Neuronal stem cell (in vitro differentiated cells): ENCODE results near the gene CYBA.

Source experiments
- DNase-seq: peaks from one replicate; pipeline ENCODE4 v3.0.0-alpha.2; 2013; ENCODE audit warnings: low spot score
- H2AFZ ChIP-seq: one replicate; pipeline ENCODE4 v1.6.1; 2013; ENCODE audit warnings: mild to moderate bottlenecking, low read length, inconsistent platforms
- H2AK5ac ChIP-seq: 2 replicates; pipeline ENCODE4 v1.6.1; 2013; ENCODE audit warnings: low read depth, mild to moderate bottlenecking, inconsistent platforms, low read length, moderate library complexity, mixed read lengths
- H2BK120ac ChIP-seq: 2 replicates; pipeline ENCODE4 v1.6.1; 2013; ENCODE audit warnings: low read depth, mild to moderate bottlenecking, inconsistent platforms, low read length, moderate library complexity, mixed read lengths
- H2BK12ac ChIP-seq: one replicate; pipeline ENCODE4 v1.6.1; 2013; ENCODE audit warnings: low read length, inconsistent platforms
- H2BK15ac ChIP-seq: 2 replicates; pipeline ENCODE4 v1.6.1; 2013; ENCODE audit warnings: mild to moderate bottlenecking, low read length, inconsistent platforms, mixed read lengths
- H2BK5ac ChIP-seq: one replicate; pipeline ENCODE4 v1.6.1; 2013; ENCODE audit warnings: inconsistent platforms, mild to moderate bottlenecking, low read length, moderate library complexity
- H3K14ac ChIP-seq: one replicate; pipeline ENCODE4 v1.6.1; 2013; ENCODE audit warnings: low read length, inconsistent platforms
- H3K18ac ChIP-seq: 2 replicates; pipeline ENCODE4 v1.6.1; 2013; ENCODE audit warnings: low read length, inconsistent platforms
- H3K23ac ChIP-seq: 2 replicates; pipeline ENCODE4 v1.6.1; 2013; ENCODE audit warnings: low read depth, mild to moderate bottlenecking, mixed read lengths, low read length, inconsistent platforms; ENCODE audit not compliant: poor library complexity
- H3K27ac ChIP-seq: replicated peaks from 3 replicates; pipeline ENCODE4 v1.5.1; 2013; ENCODE audit warnings: low read length, inconsistent platforms
- H3K27me3 ChIP-seq, 3 experiments: 2 replicates each; pipeline ENCODE4 v1.6.1; 2013; ENCODE audit warnings: low read length in 3 of 3, mild to moderate bottlenecking in 2 of 3, inconsistent platforms in 1 of 3, low read depth in 1 of 3, mixed read lengths in 1 of 3, moderate library complexity in 1 of 3; ENCODE audit not compliant: control insufficient read depth in 3 of 3, insufficient read depth in 3 of 3
- H3K36me3 ChIP-seq, 2 donors: replicated peaks in 1 of 2; 2 replicates each; pipeline ENCODE4 v1.6.1; 2013; ENCODE audit warnings: low read length in 2 of 2; ENCODE audit not compliant: control insufficient read depth in 2 of 2, insufficient read depth in 2 of 2
- H3K4ac ChIP-seq: 2 replicates; pipeline ENCODE4 v1.6.1; 2013; ENCODE audit warnings: inconsistent platforms, mild to moderate bottlenecking, low read length, moderate library complexity
- H3K4me1 ChIP-seq, 2 donors: 1 replicate in 1 of 2; 2 replicates in 1 of 2; pipeline ENCODE4 v1.6.1; 2013; ENCODE audit warnings: low read length in 2 of 2, low read depth in 1 of 2; ENCODE audit not compliant: control insufficient read depth in 2 of 2, insufficient read depth in 1 of 2
- H3K4me2 ChIP-seq: one replicate; pipeline ENCODE4 v1.6.1; 2013; ENCODE audit warnings: mild to moderate bottlenecking, low read length, inconsistent platforms; ENCODE audit not compliant: insufficient read depth, poor library complexity, severe bottlenecking
- H3K4me3 ChIP-seq, 2 donors: 2 replicates each; pipeline ENCODE4 v1.5.1; 2013; ENCODE audit warnings: low read length in 2 of 2, mild to moderate bottlenecking in 2 of 2, inconsistent platforms in 1 of 2, moderate library complexity in 1 of 2
- H3K79me1 ChIP-seq: one replicate; pipeline ENCODE4 v1.6.1; 2013; ENCODE audit warnings: low read depth, mild to moderate bottlenecking, inconsistent platforms, low read length, moderate library complexity
- H3K9ac ChIP-seq: one replicate; pipeline ENCODE4 v1.6.1; 2013; ENCODE audit warnings: mild to moderate bottlenecking, low read depth, low read length, inconsistent platforms; ENCODE audit not compliant: poor library complexity
- H3K9me3 ChIP-seq, 2 donors: replicated peaks in 1 of 2; 2 replicates each; pipeline versions ENCODE3 to v1.6.1; 2013; ENCODE audit warnings: low read length in 2 of 2, mild to moderate bottlenecking in 2 of 2, inconsistent platforms in 1 of 2, low read depth in 1 of 2, mixed read lengths in 1 of 2, moderate library complexity in 1 of 2; ENCODE audit not compliant: control insufficient read depth in 2 of 2, insufficient read depth in 1 of 2
- H4K8ac ChIP-seq: one replicate; pipeline ENCODE4 v1.6.1; 2013; ENCODE audit warnings: low read depth, mild to moderate bottlenecking, inconsistent platforms, low read length, moderate library complexity
- H4K91ac ChIP-seq: one replicate; pipeline ENCODE4 v1.6.1; 2013; ENCODE audit warnings: low read length, low read depth, mild to moderate bottlenecking, inconsistent platforms; ENCODE audit not compliant: poor library complexity
- WGBS, 2 donors: extraction: QIAGEN DNeasy Blood & Tissue Kit; methylation state at CpG; one replicate each; pipeline ENCODE4 v1.1.7; 2013; ENCODE audit warnings: missing lambda C conversion rate in 2 of 2, mixed read lengths in 1 of 2; ENCODE audit not compliant: insufficient read length in 2 of 2, insufficient replicate concordance in 1 of 2; ENCODE audit errors: extremely low coverage in 2 of 2; 5-methylcytosine and 5-hydroxymethylcytosine counted together

CYBA gene

DNA sequence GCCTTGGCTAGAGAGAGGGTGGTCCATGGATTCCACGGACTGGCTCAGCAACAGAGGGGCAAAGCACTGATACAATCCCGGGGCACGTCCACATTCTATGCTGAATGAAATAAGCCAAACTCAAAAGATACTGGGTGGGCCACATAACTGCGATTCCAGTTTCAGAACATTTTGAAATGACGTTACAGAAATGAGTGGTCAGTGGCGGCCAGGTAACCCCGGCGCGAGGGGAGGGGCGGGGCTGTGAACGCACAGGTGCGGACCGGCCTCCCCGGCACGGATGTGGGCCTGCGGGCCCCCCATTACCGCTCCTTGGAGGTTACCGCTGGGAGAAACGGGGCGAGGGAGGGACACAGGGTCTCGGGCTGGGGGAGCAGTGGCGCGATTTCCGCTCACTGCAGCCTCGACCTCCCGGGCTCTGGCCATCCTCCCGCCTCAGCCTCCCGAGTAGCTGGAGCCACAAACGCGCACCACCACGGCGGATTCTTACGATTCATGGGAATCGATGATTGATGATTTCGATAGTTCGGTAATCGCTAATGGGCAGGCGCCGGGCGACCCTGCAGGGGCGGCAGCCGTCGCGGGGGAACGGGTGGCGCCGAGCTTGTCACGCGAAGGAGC lies 11.5 kb upstream of the CYBA start:
- no peaks in the 10 kb centered on the region for H3K9me3 ChIP-seq
- peaks cover 28% of the 10 kb centered on the region for H3K79me1 ChIP-seq
- peak overlapping the region; percentile 95 for H3K9ac ChIP-seq
- H3K36me3 ChIP-seq: peaks cover 13 to 54% of the 10 kb centered on the region in 2 donors
- peak overlapping the region; percentile 74 for H2AK5ac ChIP-seq
- no peak overlapping the region for H4K91ac ChIP-seq
- no peak overlapping the region for H2BK12ac ChIP-seq
- peak overlapping the region; percentile 87 for H3K4me2 ChIP-seq
- H3K18ac ChIP-seq: peak overlapping the region; percentile 93
- no peaks in the 10 kb centered on the region for H3K27me3 ChIP-seq
- no peak overlapping the region for H3K4ac ChIP-seq
- peaks cover 6% of the 10 kb centered on the region in 2 donors for H3K4me1 ChIP-seq
- peak overlapping the region; percentile 75 to 92 for H3K4me3 ChIP-seq
- H4K8ac ChIP-seq: no peak overlapping the region
- peak overlapping the region; percentile 83 for H2AFZ ChIP-seq
- H3K27ac ChIP-seq: peak overlapping the region; percentile 64
- DNase-seq: no peak
- no peak overlapping the region for H2BK120ac ChIP-seq
- H3K23ac ChIP-seq: peak overlapping the region; percentile 99
- peak overlapping the region; percentile 66 for H2BK5ac ChIP-seq
- peak overlapping the region; percentile 94 for H3K14ac ChIP-seq
- WGBS, 2 donors: no CpG with 5 or more reads among the region's 49 CpGs
- H2BK15ac ChIP-seq: peak overlapping the region; percentile 92

DNA sequence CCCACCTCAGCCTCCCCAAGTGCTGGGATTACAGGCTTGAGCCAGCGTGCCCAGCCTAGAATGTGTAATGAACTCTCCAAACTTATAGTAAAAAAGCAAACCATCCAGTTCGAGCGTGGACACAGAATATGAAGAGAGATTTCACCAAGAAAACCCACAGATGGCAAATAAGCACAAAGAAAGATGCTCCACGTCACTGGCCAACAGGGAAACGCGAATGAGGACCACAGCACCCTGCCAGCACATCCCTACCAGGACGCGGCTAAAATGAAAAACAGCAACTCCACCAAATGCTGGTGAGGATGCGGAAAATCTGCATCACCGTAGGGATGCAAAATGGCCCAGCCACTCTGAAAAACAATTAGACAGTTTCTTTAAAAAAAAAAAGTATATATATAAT lies 10.6 kb upstream of the CYBA start:
- no peak for DNase-seq
- no peak overlapping the region for H3K4me2 ChIP-seq
- H2BK5ac ChIP-seq: no peak overlapping the region
- no peak overlapping the region for H3K18ac ChIP-seq
- peaks cover 29% of the 10 kb centered on the region for H3K79me1 ChIP-seq
- no peak overlapping the region for H4K91ac ChIP-seq
- no peak overlapping the region for H3K14ac ChIP-seq
- H3K9ac ChIP-seq: no peak overlapping the region
- H3K23ac ChIP-seq: no peak overlapping the region
- no peaks in the 10 kb centered on the region for H3K27me3 ChIP-seq
- H3K27ac ChIP-seq: no peak overlapping the region
- no peak overlapping the region for H4K8ac ChIP-seq
- peaks cover 19 to 57% of the 10 kb centered on the region in 2 donors for H3K36me3 ChIP-seq
- H2AK5ac ChIP-seq: no peak overlapping the region
- H2AFZ ChIP-seq: no peak overlapping the region
- peaks cover 5 to 6% of the 10 kb centered on the region in 2 donors for H3K4me1 ChIP-seq
- no peaks in the 10 kb centered on the region for H3K9me3 ChIP-seq
- no peak overlapping the region for H3K4ac ChIP-seq
- H2BK120ac ChIP-seq: no peak overlapping the region
- H2BK15ac ChIP-seq: no peak overlapping the region
- no peak overlapping the region for H2BK12ac ChIP-seq
- WGBS, 2 donors: no CpG with 5 or more reads among the region's 10 CpGs
- peak overlapping the region; percentile 66 to 75 for H3K4me3 ChIP-seq

DNA sequence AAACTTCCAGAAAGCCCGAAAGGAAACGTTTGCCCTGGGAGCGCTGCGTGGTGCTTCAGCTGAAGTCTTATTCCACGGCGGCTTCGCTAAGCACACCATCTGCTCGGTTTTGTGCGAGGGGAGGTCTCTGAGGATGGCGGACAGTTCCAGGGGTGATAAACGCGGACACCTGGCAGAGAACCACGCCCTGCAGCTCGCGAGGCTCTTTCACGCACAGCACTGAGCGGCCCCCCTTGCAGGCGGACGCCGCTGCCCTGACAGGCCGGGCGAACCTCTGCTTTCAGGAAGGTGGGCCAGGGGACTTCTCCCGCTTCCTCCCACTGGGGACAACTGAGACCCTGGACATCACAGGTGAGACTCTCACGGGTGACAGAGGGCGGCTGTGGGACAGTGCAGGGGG lies 8.3 kb upstream of the CYBA start:
- Histone ChIP-seq H3K36me3 (peaks cover 36 to 68% of the 10 kb centered on the region in 2 donors), H3K4me2 (no peak overlapping the region), H3K14ac (no peak overlapping the region), H3K18ac (peak overlapping the region; percentile 57), H4K91ac (no peak overlapping the region), H3K4me1 (peaks cover 5 to 6% of the 10 kb centered on the region in 2 donors), H2AFZ (no peak overlapping the region), H3K27ac (no peak overlapping the region), H2AK5ac (peak overlapping the region; percentile 56), H2BK12ac (no peak overlapping the region), H4K8ac (no peak overlapping the region), H3K23ac (peak overlapping the region; percentile 43), H3K9ac (peak overlapping the region; percentile 44), H2BK15ac (no peak overlapping the region), H3K79me1 (peaks cover 32% of the 10 kb centered on the region), H3K4me3 (no peak overlapping the region), H3K4ac (no peak overlapping the region), H2BK120ac (peak overlapping the region; percentile 87), H2BK5ac (peak overlapping the region; percentile 53), H3K27me3 (no peaks in the 10 kb centered on the region), H3K9me3 (no peaks in the 10 kb centered on the region)
- no peak for DNase-seq
- no CpG with 5 or more reads among the region's 25 CpGs for WGBS, 2 donors

DNA sequence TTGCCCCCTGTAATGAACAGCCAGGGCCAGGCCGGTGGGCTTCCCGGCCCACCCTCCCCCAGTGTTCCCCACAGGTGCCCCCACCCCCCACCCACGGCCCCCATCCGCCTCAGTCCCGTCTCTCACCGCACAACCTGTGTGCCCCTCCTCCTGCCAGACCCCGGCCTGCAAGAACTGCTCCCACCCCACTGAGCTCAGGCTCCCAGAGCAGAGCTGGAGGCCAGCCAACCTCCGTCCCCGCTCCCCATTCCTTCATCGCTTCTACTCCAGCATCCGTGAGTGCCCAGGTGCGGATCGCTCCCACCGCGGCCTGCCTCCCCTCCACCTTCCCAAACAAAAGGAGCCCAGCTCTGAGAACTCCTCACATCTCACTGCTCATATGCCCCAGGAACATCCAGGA lies 7.9 kb upstream of the CYBA start:
- no peak overlapping the region for H2BK15ac ChIP-seq
- H3K27ac ChIP-seq: no peak overlapping the region
- peaks cover 41 to 72% of the 10 kb centered on the region in 2 donors for H3K36me3 ChIP-seq
- H2BK12ac ChIP-seq: no peak overlapping the region
- no peak overlapping the region for H2AFZ ChIP-seq
- no CpG with 5 or more reads among the region's 15 CpGs for WGBS, 2 donors
- H4K8ac ChIP-seq: no peak overlapping the region
- H3K4me1 ChIP-seq: peaks cover 5 to 6% of the 10 kb centered on the region in 2 donors
- DNase-seq: no peak
- H3K18ac ChIP-seq: peak overlapping the region; percentile 57
- H3K4ac ChIP-seq: no peak overlapping the region
- H2AK5ac ChIP-seq: no peak overlapping the region
- H3K79me1 ChIP-seq: peaks cover 32% of the 10 kb centered on the region
- no peak overlapping the region for H4K91ac ChIP-seq
- H3K14ac ChIP-seq: no peak overlapping the region
- no peaks in the 10 kb centered on the region for H3K9me3 ChIP-seq
- H2BK120ac ChIP-seq: peak overlapping the region; percentile 87
- H3K27me3 ChIP-seq: no peaks in the 10 kb centered on the region
- H3K9ac ChIP-seq: peak overlapping the region; percentile 44
- no peak overlapping the region for H3K23ac ChIP-seq
- H3K4me2 ChIP-seq: no peak overlapping the region
- H2BK5ac ChIP-seq: peak overlapping the region; percentile 53
- H3K4me3 ChIP-seq: no peak overlapping the region
